ENCODE measurements around the gene ZP4. TPM values are rescaled to one million over a fixed set of nuclear protein-coding genes. Genes with fewer than 3 reads are reported as not detected.

ZP4 gene
- total RNA-seq, 4 donors from 2014 or later, result not detected

- Histone ChIP-seq H3K9me3 (no peaks in the 10 kb centered on the region), H3K36me3 (no peaks in the 10 kb centered on the region), H3K27ac (no peak overlapping the region), H3K27me3 (no peaks in the 10 kb centered on the region), H3K4me3 (no peak overlapping the region), H3K4me1 (no peaks in the 10 kb centered on the region)
- WGBS, 2 donors, result 71 to 76% methylated on average over 2 of the region's 2 CpGs
- DNase-seq, result no peak
- TF ChIP-seq POLR2A (IDR thresholded peaks at IDR 0.05) (no peak), CTCF (IDR thresholded peaks at IDR 0.05) (no peak)
- intact Hi-C loops (cut with DNase I), result no loop called here
Measured at GRCh38 chr1:237891266-237891665, 544 bp upstream of the ZP4 start.

GRCh38 chr1:237890416-237890815 lies 306 bp downstream of the ZP4 start:
- Histone ChIP-seq H3K27me3 (no peaks in the 10 kb centered on the region), H3K4me3 (no peak overlapping the region), H3K9me3 (no peaks in the 10 kb centered on the region), H3K27ac (no peak overlapping the region), H3K4me1 (no peaks in the 10 kb centered on the region), H3K36me3 (no peaks in the 10 kb centered on the region)
- TF ChIP-seq POLR2A (IDR thresholded peaks at IDR 0.05) (no peak), CTCF (IDR thresholded peaks at IDR 0.05) (no peak)
- 67 to 95% methylated on average over 2 to 7 of the region's 7 CpGs for WGBS, 2 donors
- intact Hi-C loops (cut with DNase I), result no loop called here
- DNase-seq, result no peak

- no peaks in the 10 kb centered on the region for H3K27me3 ChIP-seq
- H3K4me3 ChIP-seq, result no peak overlapping the region
- DNase-seq, result no peak
- intact Hi-C loops (cut with DNase I), result no loop called here
- TF ChIP-seq POLR2A (IDR thresholded peaks at IDR 0.05) (no peak), CTCF (IDR thresholded peaks at IDR 0.05) (no peak)
- peaks cover 0 to 13% (median 0%) of the 10 kb centered on the region in 3 donors for H3K4me1 ChIP-seq
- no peaks in the 10 kb centered on the region for H3K9me3 ChIP-seq
- H3K27ac ChIP-seq, result no peak overlapping the region
- WGBS, 2 donors, result 66 to 77% methylated on average over 4 of the region's 4 CpGs
- H3K36me3 ChIP-seq, result no peaks in the 10 kb centered on the region
Measured at GRCh38 chr1:237888143-237888542, 2.6 kb downstream of the ZP4 start.

GRCh38 chr1:237887542-237887941 lies 3.2 kb downstream of the ZP4 start:
- intact Hi-C loops (cut with DNase I), result no loop called here
- no peak overlapping the region for H3K27ac ChIP-seq
- H3K27me3 ChIP-seq, result no peaks in the 10 kb centered on the region
- peaks cover 0 to 13% (median 0%) of the 10 kb centered on the region in 3 donors for H3K4me1 ChIP-seq
- H3K4me3 ChIP-seq, result no peak overlapping the region
- no peak for DNase-seq
- TF ChIP-seq POLR2A (IDR thresholded peaks at IDR 0.05) (no peak), CTCF (IDR thresholded peaks at IDR 0.05) (no peak)
- no peaks in the 10 kb centered on the region for H3K36me3 ChIP-seq
- WGBS, 2 donors, result 88 to 90% methylated on average over 4 of the region's 4 CpGs
- no peaks in the 10 kb centered on the region for H3K9me3 ChIP-seq

GRCh38 chr1:237884237-237884636 lies 6.5 kb downstream of the ZP4 start:
- H3K4me3 ChIP-seq, result no peak overlapping the region
- no peaks in the 10 kb centered on the region for H3K36me3 ChIP-seq
- H3K9me3 ChIP-seq, result no peaks in the 10 kb centered on the region
- H3K27me3 ChIP-seq, result no peaks in the 10 kb centered on the region
- DNase-seq, result no peak
- peaks cover 0 to 17% (median 0%) of the 10 kb centered on the region in 3 donors for H3K4me1 ChIP-seq
- intact Hi-C loops (cut with DNase I), result no loop called here
- WGBS, 2 donors, result 36 to 54% methylated on average over 2 of the region's 2 CpGs
- TF ChIP-seq POLR2A (IDR thresholded peaks at IDR 0.05), result no peak
- TF ChIP-seq CTCF (IDR thresholded peaks at IDR 0.05), result no peak
- H3K27ac ChIP-seq, result no peak overlapping the region
